ENCODE data around the gene MIA.
"Not testable (repeated sequence)": the region's sequence is repeated elsewhere in the genome, so short reads cannot be mapped to it uniquely, and the experiment has no call there.

MIA gene

GRCh38 chr19:40825460-40826095, 50.3 kb downstream of the MIA start:
- not testable (repeated sequence) for DNase-seq

- DNase-seq, result not testable (repeated sequence)
These were observed 51.0 kb downstream of the MIA start for GRCh38 chr19:40826312-40826698.

- not testable (repeated sequence) for DNase-seq
These were observed 51.5 kb downstream of the MIA start for GRCh38 chr19:40826699-40827385.
